Fibroblast of villous mesenchyme (primary cell): Measurements from ENCODE around the gene PRR5. TPM values are rescaled to one million over a fixed set of nuclear protein-coding genes. Genes with fewer than 3 reads are reported as not detected.
A peak's percentile ranks its signal among the peaks of the same experiment; 100 is the strongest.

Source experiments
- DNase-seq: peaks from one replicate; pipeline ENCODE4 v3.0.0-alpha.2; 2010; ENCODE audit warnings: low read depth
- H3K4me3 ChIP-seq: 2 replicates; pipeline ENCODE4 v1.5.1; 2011; ENCODE audit warnings: low read depth, mild to moderate bottlenecking, low read length
- CTCF ChIP-seq: IDR thresholded peaks from 2 replicates; pipeline ENCODE4 v1.5.1; 2012; ENCODE audit warnings: low read depth, mild to moderate bottlenecking, low read length; ENCODE audit not compliant: insufficient read depth
- total RNA-seq: library from RNA; depleted of rRNA; stranded (reverse); fragments of >200 nt; gene quantifications from 2 replicates; pipeline ENCODE4 v1.2.3, GENCODE V29; 2012

The PRR5 gene
- total RNA-seq, 1 donor, result 16.4 TPM

GRCh38 chr22:44714703-44715350 is 12.8 kb downstream of the PRR5 start:
- H3K4me3 ChIP-seq, result no peak overlapping the region
- no peak for TF ChIP-seq CTCF
- DNase-seq, result no peak

GRCh38 chr22:44718418-44718817 is 16.4 kb downstream of the PRR5 start:
- no peak overlapping the region for H3K4me3 ChIP-seq
- DNase-seq, result no peak
- TF ChIP-seq CTCF, result no peak

- TF ChIP-seq CTCF, result no peak
- no peak overlapping the region for H3K4me3 ChIP-seq
These were observed 17.8 kb downstream of the PRR5 start for GRCh38 chr22:44719586-44720368.

GRCh38 chr22:44721213-44721612 is 19.2 kb downstream of the PRR5 start:
- no peak for DNase-seq
- H3K4me3 ChIP-seq, result no peak overlapping the region
- TF ChIP-seq CTCF, result no peak

More at GRCh38 chr22:44719586-44720368, 17.8 kb downstream of the PRR5 start:
- DNase-seq, result no peak

DNA sequence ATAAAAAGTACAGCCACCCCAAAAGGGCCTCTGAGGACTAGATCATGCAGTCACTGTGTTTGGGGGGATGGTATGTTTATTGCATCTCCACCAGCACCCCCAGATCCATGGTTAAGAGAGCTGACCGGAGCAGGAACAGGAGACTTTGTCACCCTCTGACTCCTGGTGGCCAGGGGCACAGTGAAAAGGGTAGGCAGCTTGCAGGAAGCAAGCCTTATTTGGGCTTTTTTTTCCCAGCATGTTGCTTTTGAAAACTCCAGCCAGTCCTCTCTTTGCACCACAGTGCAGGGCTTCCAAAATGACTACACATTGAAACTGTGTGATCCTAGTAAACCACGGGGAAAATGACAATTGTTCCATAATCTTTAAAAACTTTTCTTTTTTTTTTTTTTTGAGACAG is 20.6 kb downstream of the PRR5 start:
- no peak for TF ChIP-seq CTCF

DNA sequence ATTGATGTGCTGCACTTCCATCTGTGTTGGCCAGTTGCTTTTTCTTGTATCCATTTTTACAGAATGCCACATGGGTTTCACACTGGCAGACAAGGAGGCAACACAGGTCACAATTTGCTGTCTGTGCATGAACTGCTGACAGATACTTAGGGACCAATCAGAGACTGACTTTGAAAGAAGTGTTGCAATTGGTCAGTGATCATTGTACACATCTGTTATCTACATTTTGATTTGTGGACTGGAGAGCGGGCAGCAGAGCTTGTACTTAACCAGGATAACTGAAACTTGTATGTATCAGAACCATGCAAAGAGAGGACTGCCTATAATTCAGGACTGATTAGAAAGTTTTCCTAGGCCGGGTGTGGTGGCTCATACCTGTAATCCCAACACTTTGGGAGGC is 21.8 kb downstream of the PRR5 start:
- TF ChIP-seq CTCF, result no peak
- no peak overlapping the region for H3K4me3 ChIP-seq
- DNase-seq, result peak; percentile 55

More for the DNA sequence above, 20.6 kb downstream of the PRR5 start:
- DNase-seq, result no peak
- no peak overlapping the region for H3K4me3 ChIP-seq
